Tibial nerve (tissue), 4 donors: Measurements from ENCODE around the gene POP5. TPM values are rescaled to one million over a fixed set of nuclear protein-coding genes. Genes with fewer than 3 reads are reported as not detected.

Experiments used
- DNase-seq, 2 donors: peaks; one replicate each; pipeline ENCODE4 v3.0.0-alpha.2; 2019; ENCODE audit warnings: low spot score in 2 of 2
- H3K27ac ChIP-seq, 4 donors: fragments of 200-600 bp; sonication (generic) in 3 of 4; one replicate each; pipeline ENCODE4 v1.5.1; 2017 to 2019; ENCODE audit warnings: mild to moderate bottlenecking in 1 of 4
- H3K27me3 ChIP-seq, 2 donors: fragments of 200-600 bp; sonication (generic) in 1 of 2; one replicate each; pipeline versions ENCODE4 v1.5.1 to v1.6.0; 2017 to 2019
- H3K36me3 ChIP-seq, 3 donors: fragments of 200-600 bp; sonication (generic); one replicate each; pipeline ENCODE4 v1.5.1; 2018 to 2019
- H3K4me1 ChIP-seq, 4 donors: fragments of 200-600 bp; sonication (generic) in 3 of 4; one replicate each; pipeline ENCODE4 v1.5.1; 2017 to 2019
- H3K4me3 ChIP-seq, 4 donors: fragments of 200-600 bp; sonication (generic) in 3 of 4; one replicate each; pipeline ENCODE4 v1.5.1; 2017 to 2019; ENCODE audit warnings: mild to moderate bottlenecking in 1 of 4, moderate library complexity in 1 of 4
- H3K9me3 ChIP-seq, 4 donors: fragments of 200-600 bp; sonication (generic) in 3 of 4; one replicate each; pipeline ENCODE4 v1.5.1; 2017 to 2019
- CTCF ChIP-seq, 5 experiments: fragments of 200-600 bp in 3 of 5; fragments of 450-650 bp in 2 of 5; sonication (generic) in 3 of 5; IDR thresholded peaks; one replicate each; pipeline ENCODE4 v1.5.1; 2016 to 2019; ENCODE audit warnings: antibody characterized with exemption in 5 of 5, mild to moderate bottlenecking in 3 of 5, moderate library complexity in 2 of 5
- EP300 ChIP-seq, 2 donors: sonication (generic); formaldehyde crosslinking; IDR thresholded peaks; one replicate each; pipeline ENCODE4 v1.6.1; 2017; ENCODE audit warnings: antibody characterized with exemption in 2 of 2, mild to moderate bottlenecking in 1 of 2
- POLR2A ChIP-seq, 2 donors: fragments of 450-650 bp; IDR thresholded peaks; one replicate each; pipeline ENCODE4 v1.6.1; 2017; ENCODE audit warnings: antibody characterized with exemption in 2 of 2, mild to moderate bottlenecking in 2 of 2, moderate library complexity in 2 of 2
- WGBS, 2 donors: methylation state at CpG; one replicate each; pipeline ENCODE4 v1.1.5; 2018; 5-methylcytosine and 5-hydroxymethylcytosine counted together
- total RNA-seq, 4 donors: library from RNA; depleted of rRNA; stranded (reverse); fragments of >200 nt; gene quantifications; one replicate each; pipeline ENCODE4 v1.1.0, GENCODE V29; 2016

The POP5 gene
- total RNA-seq, 4 donors from 2014 or later: 32.6 to 57.6 (median 51.7) TPM

- DNase-seq: no peak
- WGBS, 2 donors: 26 to 41% methylated on average over 19 of the region's 19 CpGs
- H3K4me1 ChIP-seq: peaks cover 0 to 27% (median 4%) of the 10 kb centered on the region in 4 donors
- no peak for TF ChIP-seq EP300 (IDR thresholded peaks at IDR 0.05)
- TF ChIP-seq CTCF (IDR thresholded peaks at IDR 0.05): no peak
- TF ChIP-seq POLR2A (IDR thresholded peaks at IDR 0.05): no peak
- peak overlapping the region; percentile 74 to 90 (median 80) for H3K4me3 ChIP-seq
- no peaks in the 10 kb centered on the region for H3K27me3 ChIP-seq
- peaks cover 0 to 9% (median 0%) of the 10 kb centered on the region in 3 donors for H3K36me3 ChIP-seq
- H3K9me3 ChIP-seq: no peaks in the 10 kb centered on the region
- peak overlapping the region; percentile 89 to 98 (median 95) for H3K27ac ChIP-seq
These were observed 51.4 kb downstream of the POP5 start for GRCh38 chr12:120529641-120530417.

- DNase-seq: peak; percentile 86 to 93
- Histone ChIP-seq H3K9me3 (no peaks in the 10 kb centered on the region), H3K36me3 (peaks cover 0 to 14% (median 0%) of the 10 kb centered on the region in 3 donors), H3K4me1 (peaks cover 0 to 27% (median 4%) of the 10 kb centered on the region in 4 donors), H3K27ac (peak within 1 kb of the TSS; percentile 89 to 98 (median 95)), H3K4me3 (peak within 1 kb of the TSS; percentile 74 to 90 (median 80)), H3K27me3 (no peaks in the 10 kb centered on the region)
- TF ChIP-seq EP300 (IDR thresholded peaks at IDR 0.05): peak; percentile 67 to 94
- peak in 1 of 2 donors; percentile 68 for TF ChIP-seq POLR2A (IDR thresholded peaks at IDR 0.05)
- TF ChIP-seq CTCF (IDR thresholded peaks at IDR 0.05): no peak
- WGBS, 2 donors: 0% methylated on average over 35 to 38 of the region's 38 CpGs
These were observed 52.2 kb downstream of the POP5 start, which contains the start of gene COQ5 for GRCh38 chr12:120528861-120529525. Gene COQ5, minus strand, starts transcription at chr12:120529158. Its CDS starts 17 bp downstream, at chr12:120529141.

Other genes starting within 250 kb of the POP5 start
- 1 to 10 TPM in 1 of 4 donors, under 1 TPM in 2, not detected in 1; 0.22 to 1.2 (median 0.59) TPM for gene MSI1, start 212.2 kb downstream of the POP5 start, total RNA-seq
- gene COX6A1, start 143.3 kb downstream of the POP5 start, total RNA-seq: 100 to 1,000 TPM; 458 to 661 (median 570) TPM
- gene TRIAP1, start 135.0 kb downstream of the POP5 start, total RNA-seq: 10 to 100 TPM in 1 of 4 donors, 1 to 10 TPM in 3; 2.4 to 17.0 (median 7.0) TPM
- 10 to 100 TPM; 21.0 to 37.3 (median 29.2) TPM for gene GATC, start 135.0 kb downstream of the POP5 start, total RNA-seq
- gene SRSF9, start 111.7 kb downstream of the POP5 start, total RNA-seq: 10 to 100 TPM; 66.6 to 90.6 (median 77.1) TPM
- gene DYNLL1, start 85.3 kb downstream of the POP5 start, total RNA-seq: 100 to 1,000 TPM; 175 to 306 (median 258) TPM
- 10 to 100 TPM; 21.6 to 23.7 (median 23.4) TPM for gene COQ5, start 52.2 kb downstream of the POP5 start, total RNA-seq
- gene RNF10, start 47.0 kb downstream of the POP5 start, total RNA-seq: 100 to 1,000 TPM; 201 to 306 (median 264) TPM
- gene CABP1, start 59.2 kb upstream of the POP5 start, total RNA-seq: under 1 TPM in 2 of 4 donors, not detected in 2; 0.21 to 0.22 TPM
- gene MLEC, start 105.7 kb upstream of the POP5 start, total RNA-seq: 10 to 100 TPM; 42.6 to 67.8 (median 58.6) TPM
- 10 to 100 TPM; 20.4 to 27.1 (median 22.1) TPM for gene UNC119B, start 129.1 kb upstream of the POP5 start, total RNA-seq
- 10 to 100 TPM; 24.7 to 53.4 (median 34.3) TPM for gene ACADS, start 144.4 kb upstream of the POP5 start, total RNA-seq